Measurements from ENCODE around the gene DNA2.

DNA2 gene

DNA sequence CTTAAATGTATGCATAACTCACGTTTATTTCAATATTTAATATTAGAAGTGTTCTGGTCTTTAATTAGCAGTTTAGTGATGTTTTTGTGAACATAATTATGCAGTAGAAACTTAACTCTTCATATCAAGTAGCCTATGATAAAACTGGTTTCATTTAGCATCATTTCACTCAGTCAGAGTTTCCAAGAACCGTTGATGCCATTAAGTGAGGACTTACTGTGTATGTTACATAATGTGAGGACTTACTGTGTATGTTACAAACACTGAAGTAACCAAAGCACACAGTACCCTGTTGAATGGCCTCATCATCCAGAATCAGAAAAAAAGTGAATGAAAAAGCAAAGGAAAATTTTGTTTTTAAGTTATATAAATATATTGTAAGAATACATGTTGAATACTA lies 106.2 kb downstream of the DNA2 start:
- no peak for DNase-seq (ENCODE audit: extremely low read depth in 1 of 2, low read depth in 1 of 2)

DNA sequence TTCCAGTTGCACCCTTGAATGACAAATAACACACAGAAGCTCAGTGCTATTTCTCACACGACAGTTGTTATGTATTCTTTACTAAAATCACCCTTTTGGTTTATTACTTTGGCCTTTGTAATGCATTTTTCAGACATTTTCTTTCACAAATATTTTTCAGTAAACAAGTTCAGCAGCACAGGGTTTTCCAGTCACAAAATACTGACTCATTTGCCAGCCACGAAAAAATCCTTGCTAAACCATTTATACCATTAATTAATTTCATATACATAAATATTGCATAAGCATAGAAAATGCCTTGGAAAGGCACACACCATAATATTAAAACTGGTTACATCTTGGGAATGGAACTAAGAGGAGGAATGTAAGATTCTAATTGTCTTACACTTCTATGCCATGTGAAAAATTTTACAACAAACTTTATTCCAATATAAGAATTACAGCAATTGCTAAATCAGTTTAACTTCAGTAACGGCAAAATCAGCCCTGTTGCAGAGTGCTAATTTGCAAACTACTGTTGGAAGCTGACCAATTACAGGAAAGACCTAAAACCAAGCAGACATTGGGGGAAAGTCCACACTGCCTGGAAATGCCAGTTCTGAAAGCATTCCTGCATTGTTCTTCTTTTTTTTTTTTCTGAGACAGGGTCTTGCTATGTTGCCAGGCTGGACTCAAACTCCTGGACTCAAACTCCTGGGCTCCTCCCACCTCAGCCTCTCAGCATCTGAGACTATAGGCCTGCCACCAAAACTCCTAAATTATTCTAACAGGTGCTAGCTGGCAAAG lies 107.5 kb downstream of the DNA2 start:
- no peak for DNase-seq (ENCODE audit: extremely low read depth in 1 of 2, low read depth in 1 of 2)
